Sigmoid colon (tissue), 7 donors: Measurements from ENCODE around the gene CYBRD1. TPM values are rescaled to one million over a fixed set of nuclear protein-coding genes. Genes with fewer than 3 reads are reported as not detected.

Source experiments
- DNase-seq: peaks from one replicate; pipeline ENCODE4 v3.0.0-alpha.2; 2019
- H3K27ac ChIP-seq, 4 donors: fragments of 200-600 bp; sonication (generic); one replicate each; pipeline ENCODE4 v1.5.1; 2016 to 2019; ENCODE audit warnings: mild to moderate bottlenecking in 1 of 4
- H3K27me3 ChIP-seq, 3 donors: fragments of 200-600 bp; sonication (generic); one replicate each; pipeline ENCODE4 v1.5.1; 2019; ENCODE audit warnings: mild to moderate bottlenecking in 1 of 3
- H3K36me3 ChIP-seq, 4 donors: fragments of 200-600 bp; sonication (generic); one replicate each; pipeline ENCODE4 v1.5.1; 2016 to 2019
- H3K4me1 ChIP-seq, 4 donors: fragments of 200-600 bp; sonication (generic); one replicate each; pipeline ENCODE4 v1.5.1; 2017 to 2019
- H3K4me3 ChIP-seq, 4 donors: fragments of 200-600 bp; sonication (generic); one replicate each; pipeline ENCODE4 v1.5.1; 2017 to 2019; ENCODE audit warnings: mild to moderate bottlenecking in 2 of 4, moderate library complexity in 1 of 4
- H3K9me3 ChIP-seq, 4 donors: fragments of 200-600 bp in 3 of 4; sonication (generic) in 3 of 4; one replicate each; pipeline versions ENCODE4 v1.5.1 to v1.6.1; 2013 to 2019
- CTCF ChIP-seq, 4 experiments: fragments of 450-650 bp in 3 of 4; fragments of 200-600 bp in 1 of 4; IDR thresholded peaks; one replicate each; pipeline ENCODE4 v1.5.1; 2016 to 2019; ENCODE audit warnings: antibody characterized with exemption in 4 of 4, mild to moderate bottlenecking in 3 of 4, moderate library complexity in 2 of 4
- EP300 ChIP-seq, 4 donors: sonication (generic); formaldehyde crosslinking; IDR thresholded peaks; one replicate each; pipeline ENCODE4 v1.6.1; 2017; ENCODE audit warnings: antibody characterized with exemption in 4 of 4
- POLR2A ChIP-seq, 2 donors: fragments of 450-650 bp; IDR thresholded peaks; one replicate each; pipeline ENCODE4 v1.6.1; 2016; ENCODE audit warnings: antibody characterized with exemption in 2 of 2, mild to moderate bottlenecking in 2 of 2, moderate library complexity in 2 of 2
- POLR2AphosphoS5 ChIP-seq, 4 donors: sonication (generic); formaldehyde crosslinking; IDR thresholded peaks; one replicate each; pipeline ENCODE4 v1.6.1; 2017; ENCODE audit warnings: antibody characterized with exemption in 4 of 4
- WGBS, 2 donors: extraction: QIAGEN DNeasy Blood & Tissue Kit; methylation state at CpG; one replicate each; pipeline ENCODE4 v1.1.7; 2013; 5-methylcytosine and 5-hydroxymethylcytosine counted together
- intact Hi-C: fragments of 100-400 bp; cut with DNase I; formaldehyde crosslinking; loops from one replicate; pipeline ENCODE4 v1.15.1; 2023
- polyA plus RNA-seq, 3 donors: library from polyadenylated mRNA; stranded (reverse); fragments of 200-250 nt; gene quantifications; one replicate each; pipeline ENCODE4 v1.2.3, GENCODE V29; 2013
- total RNA-seq, 4 donors: library from RNA; depleted of rRNA; stranded (reverse); fragments of >200 nt; gene quantifications; one replicate each; pipeline ENCODE4 v1.1.0, GENCODE V29; 2016
- donor health status: healthy with polysubstance abuse.
- donor health status: Bipolar disorder and iron deficiency.
- donor health status: healthy.

Gene CYBRD1
- total and polyA plus RNA-seq, 7 donors, result 7.6 to 250 (median 119) TPM

- Histone ChIP-seq H3K4me3 (no peak overlapping the region), H3K27ac (no peak overlapping the region), H3K4me1 (no peaks in the 10 kb centered on the region), H3K36me3 (no peaks in the 10 kb centered on the region), H3K9me3 (peaks cover 0 to 6% (median 1%) of the 10 kb centered on the region in 4 donors), H3K27me3 (no peaks in the 10 kb centered on the region)
- no peak for TF ChIP-seq CTCF (IDR thresholded peaks at IDR 0.05)
- TF ChIP-seq POLR2AphosphoS5 (IDR thresholded peaks at IDR 0.05), result no peak
- no peak for TF ChIP-seq EP300 (IDR thresholded peaks at IDR 0.05)
- TF ChIP-seq POLR2A (IDR thresholded peaks at IDR 0.05), result no peak
- 65% methylated on average over 7 of the region's 7 CpGs for WGBS, 2 donors
- no peak for DNase-seq
- intact Hi-C loops, result loop anchor here (5.0 kb wide), 1 partner anchor 515 kb away; no protein-coding TSS in a partner anchor
Measured at GRCh38 chr2:171592036-171592555, 69.8 kb downstream of the CYBRD1 start.

GRCh38 chr2:171595456-171595855, 73.2 kb downstream of the CYBRD1 start:
- Histone ChIP-seq H3K36me3 (no peaks in the 10 kb centered on the region), H3K4me3 (no peak overlapping the region), H3K27ac (no peak overlapping the region), H3K27me3 (peaks cover 0 to 4% (median 3%) of the 10 kb centered on the region in 3 donors), H3K9me3 (peaks cover 0 to 2% (median 0%) of the 10 kb centered on the region in 4 donors), H3K4me1 (no peaks in the 10 kb centered on the region)
- intact Hi-C loops, result no loop called here
- no peak for DNase-seq
- no peak for TF ChIP-seq EP300 (IDR thresholded peaks at IDR 0.05)
- no peak for TF ChIP-seq POLR2A (IDR thresholded peaks at IDR 0.05)
- TF ChIP-seq POLR2AphosphoS5 (IDR thresholded peaks at IDR 0.05), result no peak
- no peak for TF ChIP-seq CTCF (IDR thresholded peaks at IDR 0.05)

GRCh38 chr2:171595896-171596295, 73.6 kb downstream of the CYBRD1 start:
- H3K9me3 ChIP-seq, result no peaks in the 10 kb centered on the region
- H3K4me3 ChIP-seq, result no peak overlapping the region
- intact Hi-C loops, result no loop called here
- no peak for DNase-seq
- H3K27me3 ChIP-seq, result peaks cover 0 to 4% (median 3%) of the 10 kb centered on the region in 3 donors
- no peaks in the 10 kb centered on the region for H3K4me1 ChIP-seq
- no peaks in the 10 kb centered on the region for H3K36me3 ChIP-seq
- no peak overlapping the region for H3K27ac ChIP-seq
- WGBS, 2 donors, result 77 to 82% methylated on average over 2 of the region's 2 CpGs
- TF ChIP-seq POLR2A (IDR thresholded peaks at IDR 0.05), result no peak
- TF ChIP-seq POLR2AphosphoS5 (IDR thresholded peaks at IDR 0.05), result no peak
- no peak for TF ChIP-seq EP300 (IDR thresholded peaks at IDR 0.05)
- no peak for TF ChIP-seq CTCF (IDR thresholded peaks at IDR 0.05)

GRCh38 chr2:171598713-171599319, 76.5 kb downstream of the CYBRD1 start:
- H3K27ac ChIP-seq, result no peak overlapping the region
- peaks cover 0 to 4% (median 4%) of the 10 kb centered on the region in 3 donors for H3K27me3 ChIP-seq
- no peaks in the 10 kb centered on the region for H3K4me1 ChIP-seq
- intact Hi-C loops, result no loop called here
- no peak for TF ChIP-seq EP300 (IDR thresholded peaks at IDR 0.05)
- TF ChIP-seq CTCF (IDR thresholded peaks at IDR 0.05), result peak; percentile 11 to 69 (median 53)
- DNase-seq, result no peak
- H3K4me3 ChIP-seq, result no peak overlapping the region
- WGBS, 2 donors, result 9 to 20% methylated on average over 7 of the region's 7 CpGs
- H3K36me3 ChIP-seq, result no peaks in the 10 kb centered on the region
- no peaks in the 10 kb centered on the region for H3K9me3 ChIP-seq

- no peak overlapping the region for H3K27ac ChIP-seq
- intact Hi-C loops, result no loop called here
- no peak for TF ChIP-seq CTCF (IDR thresholded peaks at IDR 0.05)
- no peak for TF ChIP-seq POLR2A (IDR thresholded peaks at IDR 0.05)
- no peak for TF ChIP-seq EP300 (IDR thresholded peaks at IDR 0.05)
- TF ChIP-seq POLR2AphosphoS5 (IDR thresholded peaks at IDR 0.05), result no peak
Measured at GRCh38 chr2:171600126-171600525, 77.9 kb downstream of the CYBRD1 start.

More at GRCh38 chr2:171600126-171600525, 77.9 kb downstream of the CYBRD1 start:
- Histone ChIP-seq H3K27me3 (peaks cover 0 to 17% (median 4%) of the 10 kb centered on the region in 3 donors), H3K36me3 (no peaks in the 10 kb centered on the region), H3K4me3 (no peak overlapping the region), H3K9me3 (no peaks in the 10 kb centered on the region), H3K4me1 (no peaks in the 10 kb centered on the region)
- no peak for DNase-seq
